Vagina (tissue), 2 donors: ENCODE measurements around the gene GGCX.

Experiments used
- POLR2AphosphoS5 ChIP-seq, 2 donors: sonication (generic); formaldehyde crosslinking; IDR thresholded peaks; one replicate each; pipeline ENCODE4 v1.9.0; 2017; ENCODE audit warnings: antibody characterized with exemption in 2 of 2, mild to moderate bottlenecking in 2 of 2, low read depth in 1 of 2; ENCODE audit not compliant: insufficient read depth in 1 of 2
- TF ChIP-seq, protein P1 (sequence below), 3 experiments: fragments of 450-650 bp in 2 of 3; fragments of 200-600 bp in 1 of 3; sonication (generic) in 1 of 3; IDR thresholded peaks; one replicate each; pipeline ENCODE4 v1.5.1; 2017 to 2019; ENCODE audit warnings: antibody characterized with exemption in 3 of 3, mild to moderate bottlenecking in 2 of 3, moderate library complexity in 2 of 3

DNA sequence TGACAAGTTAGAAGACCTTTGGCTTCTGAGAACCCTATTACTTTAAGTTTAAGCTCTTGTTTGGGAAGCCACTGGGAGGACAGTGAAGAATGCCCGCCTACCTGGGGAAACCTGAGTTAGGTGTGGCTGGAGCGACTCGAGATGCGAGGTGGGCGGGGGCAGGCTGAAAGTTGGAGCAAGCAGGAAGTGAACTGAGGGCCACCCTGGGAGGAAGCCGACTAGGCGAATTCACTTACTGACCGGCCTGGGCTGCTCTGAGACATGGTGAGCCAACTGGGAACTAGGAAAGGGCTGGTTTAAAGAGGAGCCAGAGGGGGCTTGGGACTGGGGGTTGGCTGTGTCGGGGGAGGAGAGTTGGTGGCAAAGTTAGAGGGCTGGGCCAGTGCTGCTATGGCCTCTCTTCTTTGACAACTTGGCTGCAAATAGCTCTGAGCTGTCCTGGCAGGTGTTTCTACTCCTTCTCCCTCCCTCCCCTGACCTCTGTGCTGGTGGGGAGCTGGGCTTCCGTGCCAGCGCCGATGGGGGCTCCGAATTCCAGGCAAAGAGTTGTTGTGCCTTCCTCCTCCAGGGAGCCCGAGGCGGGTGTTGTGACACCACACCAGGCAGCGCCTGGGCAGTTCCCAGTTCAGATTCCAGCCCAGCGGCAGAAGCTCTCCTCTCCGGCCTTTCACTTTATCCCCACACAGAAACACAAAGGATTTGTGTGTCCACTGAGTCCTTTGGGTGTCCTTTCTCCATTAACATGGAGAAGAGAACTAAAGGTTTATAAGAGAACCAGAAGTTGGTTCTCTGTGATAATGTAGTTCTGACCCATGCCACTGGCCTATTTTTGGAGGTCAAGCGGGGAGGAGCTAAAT lies 16.3 kb upstream of the GGCX start, which contains the start of gene VAMP8:
- TF ChIP-seq, protein P1, sequence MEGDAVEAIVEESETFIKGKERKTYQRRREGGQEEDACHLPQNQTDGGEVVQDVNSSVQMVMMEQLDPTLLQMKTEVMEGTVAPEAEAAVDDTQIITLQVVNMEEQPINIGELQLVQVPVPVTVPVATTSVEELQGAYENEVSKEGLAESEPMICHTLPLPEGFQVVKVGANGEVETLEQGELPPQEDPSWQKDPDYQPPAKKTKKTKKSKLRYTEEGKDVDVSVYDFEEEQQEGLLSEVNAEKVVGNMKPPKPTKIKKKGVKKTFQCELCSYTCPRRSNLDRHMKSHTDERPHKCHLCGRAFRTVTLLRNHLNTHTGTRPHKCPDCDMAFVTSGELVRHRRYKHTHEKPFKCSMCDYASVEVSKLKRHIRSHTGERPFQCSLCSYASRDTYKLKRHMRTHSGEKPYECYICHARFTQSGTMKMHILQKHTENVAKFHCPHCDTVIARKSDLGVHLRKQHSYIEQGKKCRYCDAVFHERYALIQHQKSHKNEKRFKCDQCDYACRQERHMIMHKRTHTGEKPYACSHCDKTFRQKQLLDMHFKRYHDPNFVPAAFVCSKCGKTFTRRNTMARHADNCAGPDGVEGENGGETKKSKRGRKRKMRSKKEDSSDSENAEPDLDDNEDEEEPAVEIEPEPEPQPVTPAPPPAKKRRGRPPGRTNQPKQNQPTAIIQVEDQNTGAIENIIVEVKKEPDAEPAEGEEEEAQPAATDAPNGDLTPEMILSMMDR (IDR thresholded peaks at IDR 0.05): no peak
- no peak for TF ChIP-seq POLR2AphosphoS5 (IDR thresholded peaks at IDR 0.05; ENCODE audit: insufficient read depth in 1 of 2, low read depth in 1 of 2)
